Brain microvascular endothelial cell (primary cell): ENCODE data around the gene IGFL3.

Source experiments
- DNase-seq: peaks from one replicate; pipeline ENCODE4 v3.0.0-alpha.2; 2020
- H3K27ac ChIP-seq: fragments of 250-450 bp; sonication (Bioruptor Pico); 2 replicates; pipeline ENCODE4 v1.5.1; 2020; ENCODE audit warnings: mild to moderate bottlenecking, moderate library complexity
- H3K27me3 ChIP-seq: fragments of 250-450 bp; sonication (Bioruptor Pico); replicated peaks from 2 replicates; pipeline ENCODE4 v1.5.1; 2020; ENCODE audit warnings: mild to moderate bottlenecking
- H3K36me3 ChIP-seq: fragments of 250-450 bp; sonication (Bioruptor Pico); replicated peaks from 2 replicates; pipeline ENCODE4 v1.5.1; 2020; ENCODE audit warnings: mild to moderate bottlenecking
- H3K4me3 ChIP-seq: 2 replicates; pipeline ENCODE4 v1.5.1; 2011; ENCODE audit warnings: low read depth, mild to moderate bottlenecking, control low read depth, low read length, moderate library complexity
- in situ Hi-C: cut with HindIII; loops from 2 replicates; pipeline ENCODE4 v1.10.0; 2017; ENCODE audit warnings: low sequenced_read_pairs, low pct_ligation_motif_present
- TF ChIP-seq, protein P1 (sequence below): IDR thresholded peaks from 2 replicates; pipeline ENCODE4 v1.5.1; 2011; ENCODE audit warnings: low read depth, mild to moderate bottlenecking, moderate library complexity, low read length, control low read depth, inconsistent platforms; ENCODE audit errors: missing control alignments

Gene IGFL3

GRCh38 chr19:46116121-46116520, 8.4 kb downstream of the IGFL3 start:
- Histone ChIP-seq H3K27me3 (peaks cover 29% of the 10 kb centered on the region), H3K36me3 (no peaks in the 10 kb centered on the region), H3K27ac (no peak overlapping the region), H3K4me3 (no peak overlapping the region)
- in situ Hi-C loops = no loop called here
- TF ChIP-seq, protein P1, sequence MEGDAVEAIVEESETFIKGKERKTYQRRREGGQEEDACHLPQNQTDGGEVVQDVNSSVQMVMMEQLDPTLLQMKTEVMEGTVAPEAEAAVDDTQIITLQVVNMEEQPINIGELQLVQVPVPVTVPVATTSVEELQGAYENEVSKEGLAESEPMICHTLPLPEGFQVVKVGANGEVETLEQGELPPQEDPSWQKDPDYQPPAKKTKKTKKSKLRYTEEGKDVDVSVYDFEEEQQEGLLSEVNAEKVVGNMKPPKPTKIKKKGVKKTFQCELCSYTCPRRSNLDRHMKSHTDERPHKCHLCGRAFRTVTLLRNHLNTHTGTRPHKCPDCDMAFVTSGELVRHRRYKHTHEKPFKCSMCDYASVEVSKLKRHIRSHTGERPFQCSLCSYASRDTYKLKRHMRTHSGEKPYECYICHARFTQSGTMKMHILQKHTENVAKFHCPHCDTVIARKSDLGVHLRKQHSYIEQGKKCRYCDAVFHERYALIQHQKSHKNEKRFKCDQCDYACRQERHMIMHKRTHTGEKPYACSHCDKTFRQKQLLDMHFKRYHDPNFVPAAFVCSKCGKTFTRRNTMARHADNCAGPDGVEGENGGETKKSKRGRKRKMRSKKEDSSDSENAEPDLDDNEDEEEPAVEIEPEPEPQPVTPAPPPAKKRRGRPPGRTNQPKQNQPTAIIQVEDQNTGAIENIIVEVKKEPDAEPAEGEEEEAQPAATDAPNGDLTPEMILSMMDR = no peak
- DNase-seq = no peak

GRCh38 chr19:46115396-46116106, 8.9 kb downstream of the IGFL3 start:
- in situ Hi-C loops = no loop called here
- no peak overlapping the region for H3K4me3 ChIP-seq
- TF ChIP-seq, protein P1 = no peak
- peaks cover 29% of the 10 kb centered on the region for H3K27me3 ChIP-seq
- no peaks in the 10 kb centered on the region for H3K36me3 ChIP-seq
- H3K27ac ChIP-seq = no peak overlapping the region
- DNase-seq = peak; percentile 41

DNA sequence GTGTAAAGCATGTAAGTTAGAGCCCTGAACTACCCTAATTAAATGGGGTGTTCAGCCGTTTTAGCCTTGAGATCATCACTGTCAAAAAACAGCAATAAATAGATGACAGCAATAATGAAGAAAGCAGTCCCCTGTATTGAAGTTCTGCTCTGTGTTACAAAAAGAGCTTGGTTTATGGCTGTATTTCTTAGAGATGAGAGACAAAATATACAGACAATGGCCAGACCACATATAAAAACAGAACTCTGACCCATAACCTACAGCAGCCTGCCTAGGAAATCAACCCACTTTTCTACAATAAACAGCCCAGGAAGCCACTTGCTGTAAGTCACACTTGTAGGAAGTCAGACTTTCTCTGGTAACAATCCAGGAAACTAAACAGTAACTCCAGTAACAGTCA, 10.8 kb downstream of the IGFL3 start:
- TF ChIP-seq, protein P1 = no peak
- peaks cover 34% of the 10 kb centered on the region for H3K27me3 ChIP-seq
- in situ Hi-C loops = no loop called here
- no peak overlapping the region for H3K4me3 ChIP-seq
- H3K36me3 ChIP-seq = no peaks in the 10 kb centered on the region
- no peak for DNase-seq
- H3K27ac ChIP-seq = no peak overlapping the region

DNA sequence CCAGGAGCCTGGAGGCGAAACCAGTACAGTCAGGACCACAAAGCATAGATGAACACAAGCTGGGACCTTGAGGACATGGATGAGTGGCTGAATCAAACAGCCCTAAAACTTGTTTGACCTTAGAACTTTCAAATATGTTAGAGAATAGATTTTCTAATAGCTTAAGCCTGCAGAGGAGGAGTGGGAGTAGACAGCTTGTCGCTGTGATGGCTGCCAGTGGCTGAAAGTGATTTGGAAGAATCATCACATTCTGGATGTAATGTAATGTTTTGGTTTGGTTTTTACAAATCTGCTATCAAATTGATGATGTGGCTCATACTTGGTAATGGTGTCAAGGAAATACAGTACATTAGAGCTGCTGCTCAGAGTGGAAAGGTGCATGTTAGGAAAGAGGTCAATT, 12.0 kb downstream of the IGFL3 start:
- no peak overlapping the region for H3K27ac ChIP-seq
- H3K36me3 ChIP-seq = no peaks in the 10 kb centered on the region
- TF ChIP-seq, protein P1 = no peak
- no peak overlapping the region for H3K4me3 ChIP-seq
- in situ Hi-C loops = no loop called here
- no peak for DNase-seq
- H3K27me3 ChIP-seq = peaks cover 37% of the 10 kb centered on the region

- DNase-seq = no peak
- Histone ChIP-seq H3K4me3 (no peak overlapping the region), H3K36me3 (no peaks in the 10 kb centered on the region), H3K27me3 (peaks cover 40% of the 10 kb centered on the region), H3K27ac (no peak overlapping the region)
- TF ChIP-seq, protein P1 = no peak
- in situ Hi-C loops = no loop called here
Measured at GRCh38 chr19:46111376-46111775, 13.1 kb downstream of the IGFL3 start.

GRCh38 chr19:46109876-46110275, 14.6 kb downstream of the IGFL3 start:
- peaks cover 40% of the 10 kb centered on the region for H3K27me3 ChIP-seq
- H3K27ac ChIP-seq = no peak overlapping the region
- no peaks in the 10 kb centered on the region for H3K36me3 ChIP-seq
- DNase-seq = no peak
- TF ChIP-seq, protein P1 = no peak
- no peak overlapping the region for H3K4me3 ChIP-seq
- in situ Hi-C loops = no loop called here
